K562 (cell line): ENCODE measurements around the gene RABL2A.

Experiments used
- CHCHD3 ChIP-seq: fragments of 250-450 bp; sonication (Bioruptor Pico); IDR thresholded peaks from 2 replicates; pipeline ENCODE4 v2.1.2; 2022; ENCODE audit warnings: mild to moderate bottlenecking
- FOXK2 ChIP-seq, 2 experiments: fragments of 450-650 bp; IDR thresholded peaks in 1 of 2; conservative IDR thresholded peaks in 1 of 2; 2 replicates each; pipeline ENCODE4 v1.6.1; 2016; ENCODE audit warnings: low read depth in 2 of 2, mild to moderate bottlenecking in 1 of 2
- FOXP4 ChIP-seq: sonication (generic); formaldehyde crosslinking; IDR thresholded peaks from 2 replicates; pipeline ENCODE4 v1.8.0; 2022; ENCODE audit warnings: mild to moderate bottlenecking, missing genetic modification reagents, borderline replicate concordance
- MTA1 ChIP-seq: fragments of 450-650 bp; IDR thresholded peaks from 2 replicates; pipeline ENCODE4 v1.6.1; 2017; ENCODE audit warnings: borderline replicate concordance
- NCOA1 ChIP-seq: fragments of 450-650 bp; IDR thresholded peaks from 2 replicates; pipeline ENCODE4 v1.6.1; 2016; ENCODE audit warnings: low read depth
- PTRF ChIP-seq: fragments of 450-650 bp; IDR thresholded peaks from 2 replicates; pipeline ENCODE4 v1.6.1; 2016; ENCODE audit warnings: mild to moderate bottlenecking, missing genetic modification characterization, missing compliant biosample characterization
- SAFB ChIP-seq: fragments of 200-400 bp; formaldehyde crosslinking; IDR thresholded peaks from 2 replicates; pipeline ENCODE4 v1.6.1; 2017; ENCODE audit warnings: low read depth, low read length, borderline replicate concordance
- U2AF2 ChIP-seq: fragments of 200-400 bp; formaldehyde crosslinking; optimal IDR thresholded peaks from 2 replicates; pipeline ENCODE3; 2017; ENCODE audit warnings: low read depth, mild to moderate bottlenecking, low read length
- ZNF212 ChIP-seq: fragments of 450-650 bp; formaldehyde crosslinking; IDR thresholded peaks from 2 replicates; pipeline ENCODE4 v1.4.0; 2020; ENCODE audit warnings: mild to moderate bottlenecking
- TF ChIP-seq, protein P1 (sequence below), 3 experiments: IDR thresholded peaks in 2 of 3; conservative IDR thresholded peaks in 1 of 3; 2 replicates each; pipeline ENCODE4 v1.5.1; 2011 to 2012; ENCODE audit warnings: low read length in 3 of 3, mild to moderate bottlenecking in 3 of 3, control low read depth in 2 of 3, improper control_type of control experiment in 1 of 3, inconsistent platforms in 1 of 3, low read depth in 1 of 3, mixed read lengths in 1 of 3, moderate library complexity in 1 of 3; ENCODE audit not compliant: insufficient read depth in 2 of 3
- TF ChIP-seq, protein P2 (sequence below), 2 experiments: fragments of 450-650 bp; IDR thresholded peaks; 2 replicates each; pipeline ENCODE4 v1.6.1; 2016; ENCODE audit warnings: mild to moderate bottlenecking in 2 of 2, borderline replicate concordance in 1 of 2, low read depth in 1 of 2, moderate library complexity in 1 of 2

GRCh38 chr2:113685471-113685870 is 58.4 kb downstream of the RABL2A start:
- TF ChIP-seq U2AF2 (no peak), PTRF (tag) (no peak), ZNF212 (CRISPR knock-in tag) (no peak), MTA1 (no peak), FOXP4 (CRISPR knock-in tag) (no peak), CHCHD3 (no peak), SAFB (no peak), FOXK2 (conservative IDR thresholded peaks at IDR 0.05 in 1 of 2, IDR thresholded peaks at IDR 0.05 in 1 of 2; ENCODE audit: low read depth in 2 of 2) (no peak), NCOA1 (no peak)
- TF ChIP-seq, protein P1, sequence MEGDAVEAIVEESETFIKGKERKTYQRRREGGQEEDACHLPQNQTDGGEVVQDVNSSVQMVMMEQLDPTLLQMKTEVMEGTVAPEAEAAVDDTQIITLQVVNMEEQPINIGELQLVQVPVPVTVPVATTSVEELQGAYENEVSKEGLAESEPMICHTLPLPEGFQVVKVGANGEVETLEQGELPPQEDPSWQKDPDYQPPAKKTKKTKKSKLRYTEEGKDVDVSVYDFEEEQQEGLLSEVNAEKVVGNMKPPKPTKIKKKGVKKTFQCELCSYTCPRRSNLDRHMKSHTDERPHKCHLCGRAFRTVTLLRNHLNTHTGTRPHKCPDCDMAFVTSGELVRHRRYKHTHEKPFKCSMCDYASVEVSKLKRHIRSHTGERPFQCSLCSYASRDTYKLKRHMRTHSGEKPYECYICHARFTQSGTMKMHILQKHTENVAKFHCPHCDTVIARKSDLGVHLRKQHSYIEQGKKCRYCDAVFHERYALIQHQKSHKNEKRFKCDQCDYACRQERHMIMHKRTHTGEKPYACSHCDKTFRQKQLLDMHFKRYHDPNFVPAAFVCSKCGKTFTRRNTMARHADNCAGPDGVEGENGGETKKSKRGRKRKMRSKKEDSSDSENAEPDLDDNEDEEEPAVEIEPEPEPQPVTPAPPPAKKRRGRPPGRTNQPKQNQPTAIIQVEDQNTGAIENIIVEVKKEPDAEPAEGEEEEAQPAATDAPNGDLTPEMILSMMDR (IDR thresholded peaks at IDR 0.05 in 2 of 3, conservative IDR thresholded peaks at IDR 0.05 in 1 of 3; ENCODE audit: insufficient read depth in 2 of 3, low read depth in 1 of 3, low read length in 3 of 3), result no peak
- TF ChIP-seq, protein P2, sequence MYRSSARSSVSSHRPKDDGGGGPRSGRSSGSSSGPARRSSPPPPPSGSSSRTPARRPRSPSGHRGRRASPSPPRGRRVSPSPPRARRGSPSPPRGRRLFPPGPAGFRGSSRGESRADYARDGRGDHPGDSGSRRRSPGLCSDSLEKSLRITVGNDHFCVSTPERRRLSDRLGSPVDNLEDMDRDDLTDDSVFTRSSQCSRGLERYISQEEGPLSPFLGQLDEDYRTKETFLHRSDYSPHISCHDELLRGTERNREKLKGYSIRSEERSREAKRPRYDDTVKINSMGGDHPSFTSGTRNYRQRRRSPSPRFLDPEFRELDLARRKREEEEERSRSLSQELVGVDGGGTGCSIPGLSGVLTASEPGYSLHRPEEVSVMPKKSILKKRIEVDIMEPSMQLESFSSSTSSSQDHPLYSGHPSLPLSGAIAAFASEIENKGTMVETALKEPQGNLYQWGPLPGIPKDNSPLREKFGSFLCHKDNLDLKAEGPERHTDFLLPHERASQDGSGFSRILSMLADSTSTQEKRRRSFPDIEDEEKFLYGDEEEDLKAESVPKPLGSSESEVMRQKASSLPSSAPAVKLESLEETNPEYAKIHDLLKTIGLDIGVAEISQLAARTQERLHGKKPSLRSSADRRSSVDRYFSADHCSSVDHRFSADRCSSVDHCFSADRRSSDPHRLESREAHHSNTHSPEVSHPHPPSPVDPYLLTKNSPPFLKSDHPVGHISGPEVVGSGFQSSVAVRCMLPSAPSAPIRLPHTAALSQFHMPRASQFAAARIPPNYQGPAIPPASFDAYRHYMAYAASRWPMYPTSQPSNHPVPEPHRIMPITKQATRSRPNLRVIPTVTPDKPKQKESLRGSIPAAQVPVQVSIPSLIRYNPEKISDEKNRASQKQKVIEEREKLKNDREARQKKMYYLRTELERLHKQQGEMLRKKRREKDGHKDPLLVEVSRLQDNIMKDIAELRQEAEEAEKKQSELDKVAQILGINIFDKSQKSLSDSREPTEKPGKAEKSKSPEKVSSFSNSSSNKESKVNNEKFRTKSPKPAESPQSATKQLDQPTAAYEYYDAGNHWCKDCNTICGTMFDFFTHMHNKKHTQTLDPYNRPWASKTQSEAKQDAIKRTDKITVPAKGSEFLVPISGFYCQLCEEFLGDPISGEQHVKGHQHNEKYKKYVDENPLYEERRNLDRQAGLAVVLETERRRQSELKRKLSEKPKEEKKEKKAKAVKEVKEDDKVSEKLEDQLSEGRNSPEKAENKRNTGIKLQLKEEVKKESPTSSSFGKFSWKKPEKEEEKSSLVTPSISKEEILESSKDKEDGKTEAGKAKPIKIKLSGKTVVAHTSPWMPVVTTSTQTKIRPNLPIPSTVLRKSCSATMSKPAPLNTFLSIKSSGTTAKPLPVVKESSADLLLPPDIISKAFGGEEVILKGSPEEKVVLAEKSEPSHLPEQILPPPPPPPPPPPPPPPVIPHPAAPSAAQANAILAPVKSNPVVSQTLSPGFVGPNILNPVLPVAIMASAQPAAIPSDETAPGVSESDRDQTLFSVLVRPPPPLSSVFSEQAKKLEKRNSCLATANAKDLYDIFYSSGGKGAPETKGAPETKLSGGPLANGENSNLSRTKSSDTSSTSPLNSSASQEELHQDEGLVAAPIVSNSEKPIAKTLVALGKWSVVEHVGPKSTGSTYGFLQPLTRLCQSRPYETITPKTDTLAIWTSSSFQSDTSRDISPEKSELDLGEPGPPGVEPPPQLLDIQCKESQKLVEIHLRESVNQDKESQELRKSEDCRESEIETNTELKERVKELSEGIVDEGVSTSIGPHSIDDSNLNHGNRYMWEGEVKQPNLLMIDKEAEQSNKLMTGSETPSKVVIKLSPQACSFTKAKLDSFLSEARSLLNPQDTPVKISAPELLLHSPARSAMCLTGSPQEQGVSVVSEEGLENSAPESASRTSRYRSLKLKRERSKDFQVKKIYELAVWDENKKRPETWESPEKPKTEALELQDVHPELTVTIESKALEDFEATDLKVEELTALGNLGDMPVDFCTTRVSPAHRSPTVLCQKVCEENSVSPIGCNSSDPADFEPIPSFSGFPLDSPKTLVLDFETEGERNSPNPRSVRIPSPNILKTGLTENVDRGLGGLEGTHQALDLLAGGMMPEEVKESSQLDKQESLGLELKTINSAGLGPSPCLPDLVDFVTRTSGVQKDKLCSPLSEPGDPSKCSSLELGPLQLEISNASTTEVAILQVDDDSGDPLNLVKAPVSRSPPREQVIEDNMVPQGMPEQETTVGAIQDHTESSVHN (IDR thresholded peaks at IDR 0.05; ENCODE audit: borderline replicate concordance in 1 of 2, low read depth in 1 of 2), result no peak
